Lower leg skin (tissue), 4 donors: Measurements from ENCODE around the gene UBA7. TPM values are rescaled to one million over a fixed set of nuclear protein-coding genes. Genes with fewer than 3 reads are reported as not detected.
"Not testable (repeated sequence)": the region's sequence is repeated elsewhere in the genome, so short reads cannot be mapped to it uniquely, and the experiment has no call there.

Experiments used
- DNase-seq, 2 donors: peaks; one replicate each; pipeline ENCODE4 v3.0.0-alpha.2; 2019; ENCODE audit warnings: low spot score in 2 of 2
- H3K4me3 ChIP-seq: fragments of 200-600 bp; sonication (generic); 2 replicates; pipeline ENCODE4 v1.5.1; 2017; ENCODE audit warnings: mild to moderate bottlenecking, low read depth; ENCODE audit not compliant: poor library complexity, severe bottlenecking
- POLR2A ChIP-seq, 2 donors: fragments of 450-650 bp; IDR thresholded peaks; one replicate each; pipeline ENCODE4 v1.6.1; 2016 to 2017; ENCODE audit warnings: antibody characterized with exemption in 2 of 2, mild to moderate bottlenecking in 1 of 2, moderate library complexity in 1 of 2
- WGBS, 2 donors: methylation state at CpG; one replicate each; pipeline ENCODE4 v1.1.5; 2018; 5-methylcytosine and 5-hydroxymethylcytosine counted together
- intact Hi-C: fragments of 100-400 bp; cut with DNase I; formaldehyde crosslinking; loops from one replicate; pipeline ENCODE4 v1.15.0; 2023; ENCODE audit warnings: low total_unique reads
- total RNA-seq, 4 donors: library from RNA; depleted of rRNA; stranded (reverse); fragments of >200 nt; gene quantifications; one replicate each; pipeline ENCODE4 v1.1.0, GENCODE V29; 2016
- TF ChIP-seq, protein P1 (sequence below), 3 donors: fragments of 450-650 bp; IDR thresholded peaks; one replicate each; pipeline ENCODE4 v1.5.1; 2016; ENCODE audit warnings: antibody characterized with exemption in 3 of 3, mild to moderate bottlenecking in 3 of 3, moderate library complexity in 2 of 3

Gene UBA7
- total RNA-seq, 4 donors from 2014 or later: 14.5 to 19.7 (median 18.2) TPM

- intact Hi-C loops: loop anchor here (5.0 kb wide), 2 partner anchors 37 to 137 kb away; partner anchors contain the start of gene INKA1
- 47 to 48% methylated on average over 6 of the region's 6 CpGs for WGBS, 2 donors
- peak; percentile 77 to 95 for DNase-seq
- H3K4me3 ChIP-seq: no peak overlapping the region
- TF ChIP-seq POLR2A (IDR thresholded peaks at IDR 0.05): no peak
- TF ChIP-seq, protein P1, sequence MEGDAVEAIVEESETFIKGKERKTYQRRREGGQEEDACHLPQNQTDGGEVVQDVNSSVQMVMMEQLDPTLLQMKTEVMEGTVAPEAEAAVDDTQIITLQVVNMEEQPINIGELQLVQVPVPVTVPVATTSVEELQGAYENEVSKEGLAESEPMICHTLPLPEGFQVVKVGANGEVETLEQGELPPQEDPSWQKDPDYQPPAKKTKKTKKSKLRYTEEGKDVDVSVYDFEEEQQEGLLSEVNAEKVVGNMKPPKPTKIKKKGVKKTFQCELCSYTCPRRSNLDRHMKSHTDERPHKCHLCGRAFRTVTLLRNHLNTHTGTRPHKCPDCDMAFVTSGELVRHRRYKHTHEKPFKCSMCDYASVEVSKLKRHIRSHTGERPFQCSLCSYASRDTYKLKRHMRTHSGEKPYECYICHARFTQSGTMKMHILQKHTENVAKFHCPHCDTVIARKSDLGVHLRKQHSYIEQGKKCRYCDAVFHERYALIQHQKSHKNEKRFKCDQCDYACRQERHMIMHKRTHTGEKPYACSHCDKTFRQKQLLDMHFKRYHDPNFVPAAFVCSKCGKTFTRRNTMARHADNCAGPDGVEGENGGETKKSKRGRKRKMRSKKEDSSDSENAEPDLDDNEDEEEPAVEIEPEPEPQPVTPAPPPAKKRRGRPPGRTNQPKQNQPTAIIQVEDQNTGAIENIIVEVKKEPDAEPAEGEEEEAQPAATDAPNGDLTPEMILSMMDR (IDR thresholded peaks at IDR 0.05): no peak
These were observed 25.5 kb upstream of the UBA7 start for GRCh38 chr3:49839193-49839809.

GRCh38 chr3:49831341-49831740, 17.6 kb upstream of the UBA7 start:
- TF ChIP-seq, protein P1 (IDR thresholded peaks at IDR 0.05): no peak
- TF ChIP-seq POLR2A (IDR thresholded peaks at IDR 0.05): no peak
- no peak overlapping the region for H3K4me3 ChIP-seq
- 52 to 75% methylated on average over 3 of the region's 3 CpGs for WGBS, 2 donors
- DNase-seq: no peak
- intact Hi-C loops: no loop called here

DNA sequence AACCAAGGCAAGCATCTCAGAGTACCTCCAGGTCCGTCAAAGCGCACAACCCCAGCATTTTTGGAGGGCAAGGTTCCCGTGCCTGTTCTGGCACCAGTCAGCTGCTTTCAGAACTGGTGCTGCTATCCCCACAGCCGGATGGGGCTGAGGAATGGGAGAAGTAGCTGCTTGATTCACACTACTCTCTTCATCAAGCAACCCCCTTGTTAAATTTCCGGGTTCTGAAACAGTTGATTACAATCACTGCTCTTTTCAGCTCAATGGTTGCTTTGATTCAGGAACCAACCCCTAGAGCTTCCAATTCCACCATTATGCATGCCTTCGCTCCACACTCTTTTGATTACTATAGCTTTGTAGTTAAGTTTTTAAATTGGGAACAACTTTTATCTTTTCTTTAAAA, 12.3 kb upstream of the UBA7 start:
- WGBS, 2 donors: 89 to 91% methylated on average over 6 of the region's 6 CpGs
- intact Hi-C loops: no loop called here
- TF ChIP-seq POLR2A (IDR thresholded peaks at IDR 0.05): no peak
- TF ChIP-seq, protein P1 (IDR thresholded peaks at IDR 0.05): no peak
- H3K4me3 ChIP-seq: no peak overlapping the region
- DNase-seq: no peak

DNA sequence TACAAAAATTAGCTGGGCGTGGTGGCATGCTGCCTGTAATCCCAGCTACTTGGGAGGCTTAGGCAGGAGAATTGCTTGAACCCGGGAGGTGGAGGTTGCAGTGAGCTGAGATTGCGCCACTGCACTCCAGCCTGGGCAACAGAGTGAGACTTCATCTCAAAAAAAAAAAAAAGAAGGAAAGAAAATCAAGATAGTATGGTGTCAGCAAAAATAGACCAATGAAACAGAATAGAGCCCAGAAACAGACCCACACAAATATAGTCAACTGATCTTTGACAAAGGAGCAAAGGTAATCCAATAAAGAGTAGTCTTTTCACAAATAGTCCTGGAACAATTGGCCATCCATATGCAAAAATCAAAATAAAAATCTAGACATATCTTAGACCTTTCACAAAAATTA, 9.4 kb upstream of the UBA7 start:
- intact Hi-C loops, DNase-seq, H3K4me3 ChIP-seq: not testable (repeated sequence)
- 93 to 94% methylated on average over 3 of the region's 3 CpGs for WGBS, 2 donors

GRCh38 chr3:49812916-49813496, 747 bp downstream of the UBA7 start:
- H3K4me3 ChIP-seq: no peak overlapping the region
- intact Hi-C loops: no loop called here
- WGBS, 2 donors: 29 to 64% methylated on average over 5 to 8 of the region's 9 CpGs
- TF ChIP-seq POLR2A (IDR thresholded peaks at IDR 0.05): no peak
- TF ChIP-seq, protein P1 (IDR thresholded peaks at IDR 0.05): no peak
- no peak for DNase-seq

GRCh38 chr3:49807431-49808114, 6.2 kb downstream of the UBA7 start:
- DNase-seq: no peak
- intact Hi-C loops: no loop called here
- 35 to 60% methylated on average over 7 to 13 of the region's 13 CpGs for WGBS, 2 donors
- no peak overlapping the region for H3K4me3 ChIP-seq
- TF ChIP-seq POLR2A (IDR thresholded peaks at IDR 0.05): no peak
- TF ChIP-seq, protein P1 (IDR thresholded peaks at IDR 0.05): no peak
